NCI-H226 (cell line): Measurements from ENCODE around the gene SLC33A1.
"Not testable (repeated sequence)": the region's sequence is repeated elsewhere in the genome, so short reads cannot be mapped to it uniquely, and the experiment has no call there.

Source experiments
- DNase-seq: peaks from one replicate; pipeline ENCODE4 v3.0.0-alpha.2; 2015

Gene SLC33A1

GRCh38 chr3:155861476-155862183, 7.4 kb upstream of the SLC33A1 start:
- DNase-seq = no peak

- not testable (repeated sequence) for DNase-seq
These were observed 6.2 kb upstream of the SLC33A1 start for GRCh38 chr3:155860424-155860823.

GRCh38 chr3:155859859-155860258, 5.6 kb upstream of the SLC33A1 start:
- no peak for DNase-seq

- DNase-seq = no peak
These were observed 750 bp downstream of the SLC33A1 start for GRCh38 chr3:155853214-155854140.

GRCh38 chr3:155852341-155852740, 1.9 kb downstream of the SLC33A1 start:
- DNase-seq = no peak

GRCh38 chr3:155849404-155849803, 4.8 kb downstream of the SLC33A1 start:
- not testable (repeated sequence) for DNase-seq

GRCh38 chr3:155847993-155848392, 6.2 kb downstream of the SLC33A1 start:
- no peak for DNase-seq

GRCh38 chr3:155846119-155846518, 8.1 kb downstream of the SLC33A1 start:
- DNase-seq = no peak

GRCh38 chr3:155843569-155843968, 10.7 kb downstream of the SLC33A1 start:
- no peak for DNase-seq

GRCh38 chr3:155835341-155836071, 18.7 kb downstream of the SLC33A1 start:
- no peak for DNase-seq

- DNase-seq = not testable (repeated sequence)
These were observed 25.6 kb downstream of the SLC33A1 start for GRCh38 chr3:155828490-155829098.

GRCh38 chr3:155815030-155815545, 39.1 kb downstream of the SLC33A1 start:
- DNase-seq = no peak

GRCh38 chr3:155813224-155813623, 41.0 kb downstream of the SLC33A1 start:
- not testable (repeated sequence) for DNase-seq

GRCh38 chr3:155809181-155809580, 45.0 kb downstream of the SLC33A1 start:
- DNase-seq = peak; percentile 65

GRCh38 chr3:155807823-155808222, 46.4 kb downstream of the SLC33A1 start:
- peak; percentile 44 for DNase-seq

GRCh38 chr3:155805802-155806618, 48.2 kb downstream of the SLC33A1 start, which contains the start of gene C3orf33:
Gene C3orf33, minus strand, starts transcription at chr3:155806278. Its CDS starts 26 bp downstream, at chr3:155806252.
- DNase-seq = peak; percentile 33

- DNase-seq = no peak
These were observed 48.9 kb downstream of the SLC33A1 start for GRCh38 chr3:155805204-155805801.

- no peak for DNase-seq
These were observed 49.9 kb downstream of the SLC33A1 start for GRCh38 chr3:155804323-155804722.

GRCh38 chr3:155792532-155792931, 61.7 kb downstream of the SLC33A1 start:
- no peak for DNase-seq

GRCh38 chr3:155791190-155791589, 63.0 kb downstream of the SLC33A1 start:
- no peak for DNase-seq
